Activated CD4-positive, alpha-beta T cell treated with anti-CD3 and anti-CD28 coated beads, Interleukin-2, amount 50 U/mL, for 48 hours (primary cell): ENCODE results near the gene STAC.

ENCODE experiments used
- DNase-seq, 2 experiments: peaks; one replicate each; pipeline ENCODE4 v3.0.0-alpha.2; 2020

The STAC gene, protein sequence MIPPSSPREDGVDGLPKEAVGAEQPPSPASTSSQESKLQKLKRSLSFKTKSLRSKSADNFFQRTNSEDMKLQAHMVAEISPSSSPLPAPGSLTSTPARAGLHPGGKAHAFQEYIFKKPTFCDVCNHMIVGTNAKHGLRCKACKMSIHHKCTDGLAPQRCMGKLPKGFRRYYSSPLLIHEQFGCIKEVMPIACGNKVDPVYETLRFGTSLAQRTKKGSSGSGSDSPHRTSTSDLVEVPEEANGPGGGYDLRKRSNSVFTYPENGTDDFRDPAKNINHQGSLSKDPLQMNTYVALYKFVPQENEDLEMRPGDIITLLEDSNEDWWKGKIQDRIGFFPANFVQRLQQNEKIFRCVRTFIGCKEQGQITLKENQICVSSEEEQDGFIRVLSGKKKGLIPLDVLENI

DNA sequence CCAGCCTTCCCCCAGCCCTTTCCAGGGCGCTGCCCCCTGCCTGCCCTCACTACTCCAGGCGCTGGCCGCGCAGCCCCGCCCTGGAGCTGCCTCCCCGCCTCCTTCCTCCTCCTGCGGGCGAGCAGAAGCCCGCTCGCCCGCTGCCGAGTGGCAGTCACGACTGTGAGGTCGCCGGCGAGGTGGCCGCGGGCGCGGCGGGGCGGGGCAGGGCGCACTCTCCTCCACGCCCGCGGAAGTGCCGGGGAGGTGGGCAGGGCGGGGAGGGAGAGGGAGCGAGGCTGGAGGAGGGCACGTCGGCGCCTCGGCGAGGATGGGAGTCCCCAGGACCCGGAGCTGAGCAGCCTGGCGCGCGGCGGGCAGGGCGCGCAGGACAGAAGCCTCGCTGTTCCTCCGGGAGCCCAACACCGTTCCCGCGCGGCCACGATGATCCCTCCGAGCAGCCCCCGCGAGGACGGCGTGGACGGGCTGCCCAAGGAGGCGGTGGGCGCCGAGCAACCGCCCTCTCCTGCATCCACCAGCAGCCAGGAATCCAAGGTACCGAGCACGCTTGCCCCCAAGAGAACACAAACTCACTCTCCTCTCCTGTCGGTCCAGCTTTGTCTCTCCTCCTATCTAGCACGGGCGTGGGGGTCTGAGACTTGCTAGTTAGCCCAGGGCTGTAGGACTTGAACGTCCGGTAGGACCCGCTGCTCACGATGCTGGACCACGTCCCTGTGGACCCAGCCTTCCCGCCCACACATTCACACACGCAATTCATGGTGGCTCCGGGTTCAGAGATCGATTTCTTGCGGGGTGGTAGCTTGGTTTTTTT lies at the start of gene STAC:
TSS of gene STAC (plus strand) at position 284 of the 811 bp plus-strand sequence. CDS start at position 424, 140 bp downstream.
- DNase-seq, result peak; percentile 1 to 5

DNA sequence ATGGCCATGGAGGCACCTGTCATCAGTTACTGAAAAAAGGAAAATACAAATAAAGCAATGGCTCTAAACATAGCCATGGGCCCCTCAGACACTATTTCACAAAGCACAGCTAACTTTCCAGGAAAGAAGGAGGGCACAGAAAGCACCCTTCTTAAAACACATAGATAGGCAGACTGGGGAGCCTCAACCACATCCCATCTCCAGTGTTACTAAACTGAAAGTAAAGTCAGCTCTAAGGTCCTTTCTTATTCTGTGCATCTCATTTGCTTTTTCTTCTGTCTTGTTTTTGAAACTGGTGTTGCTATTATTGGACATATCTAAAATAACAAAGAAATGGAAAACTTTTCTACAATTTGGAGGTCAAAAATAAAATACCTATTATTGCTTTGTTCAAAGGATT lies 48.2 kb upstream of the STAC start:
- DNase-seq, result no peak

DNA sequence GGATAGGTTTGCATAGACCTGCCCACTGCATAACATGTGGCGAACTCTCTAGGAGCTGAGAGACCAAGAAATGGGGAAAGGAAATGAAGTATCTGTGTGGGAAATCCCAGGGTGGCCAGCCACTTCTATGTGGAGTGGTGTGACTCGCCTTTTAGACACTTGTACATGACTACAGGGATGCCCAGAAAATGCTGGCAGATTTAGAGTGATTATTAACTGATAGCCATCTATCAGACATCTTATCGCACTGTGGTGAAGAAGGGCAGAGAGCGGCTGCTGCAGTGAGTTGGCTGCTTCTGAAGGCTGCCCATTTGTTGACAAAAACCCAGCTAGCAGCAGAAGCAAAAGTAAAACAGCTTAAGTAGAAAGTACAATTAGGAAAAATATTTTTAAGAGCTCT lies 18.1 kb upstream of the STAC start:
- no peak for DNase-seq

DNA sequence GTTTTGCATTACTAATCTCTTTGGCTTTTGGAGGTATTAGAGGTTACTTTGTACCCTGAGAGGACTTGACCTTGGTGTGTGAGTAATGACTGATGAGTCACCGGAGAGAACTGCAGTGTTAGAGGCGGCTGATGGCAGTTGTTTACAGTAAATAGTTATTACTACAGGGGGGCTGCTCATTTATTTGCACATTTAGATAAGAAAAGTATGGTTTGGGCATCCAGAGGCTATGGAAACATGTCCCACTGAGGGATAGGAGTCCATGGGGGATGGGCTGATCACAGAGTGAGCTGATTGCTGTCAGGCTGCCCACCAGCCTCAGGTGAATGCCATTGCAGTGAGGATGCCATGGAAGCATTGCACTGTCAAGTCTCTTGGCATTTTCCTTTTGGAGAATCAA lies 17.3 kb upstream of the STAC start:
- no peak for DNase-seq

DNA sequence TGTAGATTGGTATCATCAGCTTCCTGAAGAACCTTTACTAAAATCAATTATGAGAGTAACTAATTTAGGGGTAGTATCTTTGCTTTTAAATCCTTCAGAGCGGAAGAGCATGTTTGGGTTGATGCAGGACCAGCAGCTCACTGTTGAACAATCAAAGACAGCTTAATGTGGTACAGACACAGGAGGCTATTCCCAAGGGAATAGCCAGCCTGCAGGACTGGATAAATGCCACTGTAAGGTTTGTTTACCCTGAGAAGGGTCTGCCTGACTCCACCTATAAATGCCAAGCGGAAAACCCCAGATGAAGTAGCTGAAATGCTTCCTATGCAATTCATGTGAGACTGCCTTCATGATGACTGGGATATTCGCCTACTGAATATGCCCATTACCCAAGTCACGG lies 16.0 kb upstream of the STAC start:
- no peak for DNase-seq

DNA sequence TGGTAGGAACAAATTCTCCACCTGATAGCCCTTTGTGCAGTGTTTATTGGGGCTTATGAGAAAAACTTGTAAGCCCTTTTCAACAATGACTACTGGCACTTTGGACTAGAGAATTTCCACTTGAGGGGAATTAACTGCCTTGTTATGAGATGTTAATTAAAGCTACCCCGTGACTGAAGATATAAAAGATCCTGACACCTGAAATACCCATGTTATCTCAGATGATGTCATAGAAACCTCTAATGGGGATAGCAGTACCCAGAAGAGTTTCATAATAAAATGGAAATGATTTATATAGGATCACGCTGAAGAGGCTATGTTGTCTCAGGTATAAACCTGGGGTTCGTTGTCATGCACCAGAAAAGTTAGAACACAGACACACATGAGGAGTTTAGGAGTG lies 14.5 kb upstream of the STAC start:
- DNase-seq, result no peak

DNA sequence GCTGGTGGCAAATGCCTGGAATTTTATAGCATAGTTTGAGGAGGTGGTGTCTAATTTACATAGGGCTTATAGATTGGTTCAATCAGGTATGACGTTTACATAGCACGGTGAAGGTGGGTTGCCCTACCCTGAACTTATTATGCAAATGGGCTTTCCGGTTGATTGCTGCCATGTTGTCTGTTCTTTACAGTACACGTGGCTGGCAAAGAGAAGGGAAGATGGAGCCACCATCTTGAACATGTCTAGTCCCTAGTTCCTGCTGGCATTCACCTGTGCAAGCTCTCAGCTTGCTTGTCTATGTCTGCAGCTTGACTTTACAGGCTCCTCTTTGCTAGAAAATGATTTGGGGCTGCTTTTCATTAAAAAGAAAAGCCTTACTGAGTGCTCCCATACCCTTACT lies 14.0 kb upstream of the STAC start:
- DNase-seq, result no peak

DNA sequence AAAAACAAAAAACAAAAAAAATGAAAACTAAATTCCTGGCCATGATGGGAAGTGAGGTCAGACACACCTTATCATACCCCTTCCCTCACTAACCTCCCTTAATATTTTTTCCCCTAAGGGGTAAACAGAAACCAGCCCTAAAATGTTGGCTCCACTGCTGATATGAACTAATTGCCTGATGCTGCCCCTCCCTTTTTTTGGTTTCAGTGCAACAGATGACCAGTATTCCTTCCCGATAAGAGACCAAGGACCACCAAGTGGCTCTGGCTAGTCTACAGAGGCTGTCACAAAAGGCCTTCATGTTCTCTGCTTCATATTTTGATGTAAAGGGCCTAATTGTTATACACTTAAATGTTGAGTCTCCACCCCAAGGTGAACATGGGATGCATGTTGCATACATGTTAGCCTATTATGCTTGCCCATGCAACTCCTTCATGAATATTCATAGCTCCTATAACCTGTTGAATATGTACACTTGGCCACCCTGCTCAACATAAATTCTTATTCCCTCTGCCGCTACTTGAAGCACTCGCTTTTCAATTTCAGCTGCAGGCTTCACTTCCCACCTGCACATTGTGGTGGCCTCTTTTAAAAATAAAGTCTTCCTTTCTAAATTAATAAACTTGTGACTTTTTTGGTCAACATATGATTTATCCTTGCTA lies 12.3 kb upstream of the STAC start:
- no peak for DNase-seq

DNA sequence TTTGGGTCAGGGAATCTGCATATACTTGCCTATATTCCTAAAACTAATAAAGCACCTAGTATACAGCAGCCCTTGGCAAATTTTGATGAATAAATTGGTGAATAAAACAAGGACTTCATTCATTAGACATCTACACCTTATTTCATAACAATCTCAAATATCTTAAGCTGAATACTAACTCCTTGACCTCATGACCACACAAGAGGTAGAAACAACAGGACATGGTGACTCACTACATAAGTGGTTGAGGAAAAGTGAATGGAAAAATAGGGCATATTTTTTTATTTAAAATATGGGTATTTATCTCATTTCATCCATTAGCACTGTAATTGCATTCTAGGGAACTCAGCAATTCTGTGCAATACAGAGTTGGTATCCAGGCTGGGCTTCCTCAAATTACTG lies 7.8 kb upstream of the STAC start:
- DNase-seq, result no peak

DNA sequence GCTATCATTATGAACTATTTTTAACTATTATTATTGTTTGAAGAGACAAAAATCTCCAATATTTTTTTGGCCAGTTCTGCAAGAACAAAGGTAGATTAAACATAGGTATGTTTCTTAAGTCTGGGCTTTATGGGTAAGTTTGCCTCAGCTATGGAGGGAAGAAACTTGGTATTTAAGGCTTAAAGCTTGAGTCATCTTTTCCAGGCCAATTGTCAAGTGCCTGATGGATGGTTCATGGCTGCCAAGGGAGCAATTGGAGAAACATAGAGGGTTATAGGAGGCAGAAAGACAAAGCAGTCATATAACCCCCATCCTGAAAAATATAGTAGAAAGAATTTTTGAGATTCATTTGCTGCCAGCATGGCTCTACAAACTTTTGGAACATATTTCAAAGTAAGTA lies 7.2 kb upstream of the STAC start:
- DNase-seq, result no peak

DNA sequence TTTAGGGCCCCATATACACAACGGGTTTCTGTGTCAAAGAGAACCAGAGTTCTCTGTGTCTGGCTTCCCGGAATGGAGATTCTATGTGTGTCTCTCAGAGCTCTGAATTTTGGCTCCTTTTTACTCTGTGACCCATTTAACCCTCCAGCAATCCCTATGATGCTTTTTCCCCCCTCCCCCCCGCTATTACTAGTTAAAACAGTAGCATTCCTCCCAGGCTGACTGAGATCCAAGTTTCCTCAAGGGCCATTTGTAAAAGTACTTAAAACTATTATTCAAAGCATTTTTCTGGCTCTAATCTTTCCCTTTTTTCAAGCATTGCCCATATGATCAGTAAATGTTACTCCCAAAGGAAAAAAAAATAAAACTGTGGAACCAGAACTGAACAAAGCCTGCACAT lies 6.6 kb upstream of the STAC start:
- no peak for DNase-seq

DNA sequence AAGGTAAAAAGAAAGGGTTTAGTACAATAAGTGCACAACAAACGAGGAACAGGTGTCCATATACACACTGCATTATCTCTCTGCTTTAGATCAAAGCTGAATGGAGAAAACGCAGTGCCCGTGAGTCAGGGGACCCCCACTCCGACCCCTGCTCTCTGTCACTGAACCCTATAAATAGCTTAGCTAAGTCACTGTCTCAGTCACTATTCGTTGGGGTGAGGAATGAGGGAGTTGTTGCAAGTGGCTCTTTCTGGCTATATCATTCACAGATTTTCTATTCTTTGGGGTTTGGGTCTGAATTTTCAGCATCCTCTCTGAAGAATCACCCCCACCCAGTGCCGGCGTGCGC lies 458 bp upstream of the STAC start:
- DNase-seq, result no peak

DNA sequence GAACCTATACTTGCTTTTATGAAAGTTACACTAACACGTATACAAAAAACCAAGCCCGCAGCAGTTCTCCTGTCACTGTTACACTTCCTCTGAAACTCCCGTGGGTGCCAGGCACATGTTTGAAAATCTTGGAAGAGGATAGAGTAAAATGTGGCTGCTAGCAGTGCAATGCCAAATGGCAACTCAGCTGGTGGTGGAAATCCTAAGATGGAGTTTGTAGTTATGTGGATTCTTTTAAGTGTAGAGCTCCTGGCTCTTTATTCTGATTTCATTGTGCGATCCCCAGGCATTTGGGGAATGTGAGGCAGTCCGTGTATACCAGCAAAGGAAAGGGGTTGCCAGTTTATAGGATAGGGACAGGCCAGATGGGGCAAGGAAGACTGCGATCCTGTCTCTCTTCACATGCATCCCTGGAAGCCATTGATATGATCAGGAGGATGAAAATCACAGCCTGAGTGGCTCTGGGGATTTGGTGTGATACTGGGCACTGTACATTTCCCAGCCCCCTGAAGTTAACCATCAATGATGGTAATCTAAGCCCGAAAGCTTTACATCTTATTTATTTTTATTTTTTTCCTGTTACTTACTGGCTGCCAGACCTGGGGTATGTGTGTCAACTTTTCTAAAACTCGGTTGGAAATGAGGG lies 1.1 kb downstream of the STAC start:
- DNase-seq, result no peak

DNA sequence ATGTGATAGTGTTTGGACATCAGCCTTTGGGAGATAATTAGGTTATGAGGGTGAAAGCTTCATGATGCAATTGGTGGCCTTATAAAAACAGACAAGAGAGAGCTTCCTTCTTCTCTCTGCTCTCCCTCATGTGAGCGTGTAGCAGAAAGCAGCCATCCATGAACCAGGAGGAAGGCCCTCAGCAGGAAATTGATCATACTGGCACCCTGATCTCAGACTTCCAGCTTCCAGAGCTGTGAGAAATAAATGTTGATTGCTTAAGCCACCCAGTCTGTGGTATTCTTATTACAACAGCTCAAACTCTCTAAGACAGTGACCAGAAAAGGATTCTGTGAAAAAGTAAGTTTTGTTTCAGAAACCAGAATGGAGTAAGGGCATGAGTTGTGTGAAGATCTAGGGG lies 13.3 kb downstream of the STAC start:
- no peak for DNase-seq

DNA sequence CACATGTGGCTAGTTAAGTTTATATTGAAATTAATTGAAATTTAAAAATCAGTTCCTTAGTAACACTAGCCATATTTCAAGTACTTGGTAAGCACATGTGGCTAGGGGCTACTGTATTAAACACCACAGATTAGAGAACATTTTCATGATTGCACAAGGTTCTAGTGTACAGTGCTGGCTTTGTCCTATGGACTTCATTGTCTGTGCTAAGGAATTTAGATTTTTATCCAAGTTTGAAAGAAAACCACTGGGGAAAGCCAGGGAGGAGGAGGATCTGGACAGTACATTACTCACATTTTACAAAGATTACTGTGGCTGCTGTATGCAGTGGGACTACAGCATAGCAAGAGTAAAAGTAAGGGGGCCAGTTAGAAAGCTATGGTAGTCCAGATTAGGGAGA lies 13.9 kb downstream of the STAC start:
- no peak for DNase-seq

DNA sequence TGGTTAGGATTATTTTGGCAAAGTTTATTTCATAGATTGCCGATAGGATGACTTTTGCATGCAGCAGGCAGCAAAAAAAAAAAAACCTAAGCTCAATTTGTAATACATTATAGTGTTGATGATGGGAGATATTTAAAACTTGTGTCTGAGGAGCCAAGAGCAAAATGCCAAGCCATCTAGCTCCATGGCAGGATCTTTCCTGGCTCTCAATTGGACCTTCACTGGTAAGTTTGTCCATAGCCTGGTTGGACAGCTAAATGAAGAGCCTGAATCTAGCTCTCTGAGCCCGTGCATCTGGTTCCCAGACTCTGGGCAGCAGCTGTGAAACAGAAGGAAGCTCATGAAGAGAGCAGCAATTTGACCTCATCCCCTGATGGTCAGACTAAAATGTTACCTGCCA lies 17.5 kb downstream of the STAC start:
- no peak for DNase-seq

DNA sequence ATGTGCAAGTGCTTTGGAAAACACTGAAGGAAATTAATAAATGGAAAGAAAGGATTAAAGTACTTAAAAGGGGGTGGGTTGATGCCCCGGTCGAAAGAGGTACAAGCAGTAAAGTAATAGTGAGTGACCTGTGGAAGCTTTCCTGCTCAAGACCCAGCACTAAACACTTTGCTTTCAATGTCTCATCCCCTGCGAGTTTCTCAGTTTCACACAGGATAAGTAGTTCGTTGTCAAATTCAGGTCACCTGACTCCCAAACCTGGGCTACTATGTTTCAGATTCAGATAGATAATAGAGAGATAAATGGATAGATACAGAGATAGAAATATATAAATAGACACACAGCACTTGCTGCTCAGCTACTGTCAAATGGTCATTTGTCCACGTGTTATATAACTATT lies 19.6 kb downstream of the STAC start:
- no peak for DNase-seq

DNA sequence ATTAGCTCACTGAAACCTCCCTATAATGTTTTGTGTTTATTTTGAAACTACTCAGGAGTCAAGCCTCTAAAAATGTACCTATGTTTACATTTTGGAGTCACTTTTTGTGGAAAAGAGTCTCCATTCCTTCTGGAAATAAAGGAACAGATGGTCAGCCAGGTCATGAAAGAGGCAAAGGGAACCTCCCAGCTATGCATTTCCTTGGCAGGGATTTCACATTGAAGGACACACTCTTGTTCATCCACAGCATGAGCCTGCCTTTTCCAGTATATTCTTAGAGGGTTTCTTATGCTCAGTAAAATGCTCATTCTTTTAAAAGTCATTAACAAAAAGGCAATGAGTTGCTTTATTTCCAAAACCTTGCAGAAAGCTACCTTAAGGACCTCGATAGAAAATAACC lies 20.8 kb downstream of the STAC start:
- DNase-seq, result no peak

DNA sequence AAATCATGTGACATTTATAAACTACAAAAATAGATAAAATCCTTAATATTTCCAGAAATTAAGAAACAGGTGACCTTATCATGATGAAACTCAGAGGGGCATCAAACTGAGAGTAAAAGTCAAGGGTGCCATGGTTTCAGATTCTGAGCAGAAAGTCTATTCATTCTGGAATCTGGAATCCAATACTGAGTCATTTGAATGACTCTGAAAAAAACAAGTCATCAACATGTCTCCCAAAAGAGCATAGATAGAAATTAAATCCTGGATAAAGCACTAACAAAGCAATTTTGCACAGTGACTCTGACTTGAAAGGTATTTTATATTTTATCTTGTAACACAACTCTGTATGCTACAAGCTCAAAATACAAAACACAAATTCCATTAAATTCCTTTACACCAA lies 23.4 kb downstream of the STAC start:
- no peak for DNase-seq

DNA sequence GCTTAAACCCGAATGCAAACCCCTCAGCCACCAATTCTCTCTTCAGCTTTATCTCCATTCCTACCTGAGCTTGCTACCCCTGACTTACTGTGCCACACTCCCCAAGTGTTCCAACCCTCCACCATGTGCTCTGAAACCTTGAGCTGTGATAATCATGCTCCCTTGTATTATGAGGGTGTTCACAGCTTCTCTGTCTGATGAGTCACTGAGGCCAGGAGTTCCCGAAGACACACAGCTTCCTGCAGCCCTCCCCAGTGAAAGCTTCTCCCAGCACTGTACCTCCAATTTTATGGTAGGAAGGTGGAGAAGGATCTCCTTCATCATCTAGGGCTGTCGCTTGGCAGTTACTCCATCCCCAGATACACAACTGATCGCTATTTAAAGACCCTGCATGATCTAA lies 24.9 kb downstream of the STAC start:
- DNase-seq, result no peak

DNA sequence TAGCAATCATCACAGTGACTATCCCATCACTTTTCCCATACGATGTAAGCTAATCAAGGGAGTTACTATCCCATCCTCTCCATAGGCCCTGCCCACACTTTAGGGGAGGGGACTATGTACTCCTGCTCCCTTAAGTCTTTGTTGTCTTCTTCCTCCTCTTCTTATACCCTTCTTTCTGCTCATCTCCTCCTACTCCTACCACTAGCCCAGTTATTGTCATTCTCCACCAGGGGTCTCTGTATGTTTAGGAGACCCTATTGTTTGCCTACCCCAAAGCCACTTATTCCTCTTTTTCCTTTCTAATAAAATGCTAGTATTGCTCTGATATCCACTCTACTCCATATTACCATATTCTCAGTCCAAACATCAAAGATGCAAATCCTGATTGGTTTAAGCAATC lies 27.8 kb downstream of the STAC start:
- no peak for DNase-seq

DNA sequence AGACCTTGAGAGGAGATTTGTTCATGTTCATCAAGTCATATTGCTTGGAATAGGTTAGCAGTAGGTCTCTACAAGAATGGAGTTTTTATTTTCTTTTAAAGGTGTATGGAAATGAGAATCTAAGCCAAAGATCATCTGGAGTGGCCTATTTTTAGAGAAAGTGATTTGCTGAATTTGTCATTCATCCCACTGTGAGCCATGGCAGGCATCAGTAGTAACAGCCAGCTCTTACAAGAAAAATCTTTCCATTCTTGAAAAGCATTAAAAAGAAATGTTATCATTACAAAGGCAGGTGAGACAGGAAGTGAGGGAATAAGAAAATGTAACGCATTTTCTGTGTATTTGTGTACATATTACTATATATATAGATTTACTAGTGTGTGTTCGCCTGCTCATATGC lies 29.6 kb downstream of the STAC start:
- DNase-seq, result no peak

DNA sequence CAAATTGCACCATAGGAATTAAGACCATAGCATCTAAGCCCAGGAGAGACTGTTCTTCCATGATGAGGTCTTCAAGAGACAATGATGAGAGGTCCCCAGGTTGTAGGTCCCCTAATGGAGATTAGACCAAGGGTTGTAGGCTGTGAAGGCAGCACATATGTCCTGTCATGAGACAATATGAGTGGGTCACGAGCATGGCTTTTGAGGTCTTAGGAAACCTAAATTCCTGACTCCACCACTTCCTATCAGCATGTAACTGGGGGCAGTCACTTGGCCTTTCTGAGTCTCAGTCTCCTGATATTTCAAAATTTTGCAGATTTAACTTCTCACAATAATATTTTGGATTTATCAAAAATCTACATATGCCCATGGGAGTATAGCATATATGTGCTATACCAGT lies 31.3 kb downstream of the STAC start:
- DNase-seq, result no peak

DNA sequence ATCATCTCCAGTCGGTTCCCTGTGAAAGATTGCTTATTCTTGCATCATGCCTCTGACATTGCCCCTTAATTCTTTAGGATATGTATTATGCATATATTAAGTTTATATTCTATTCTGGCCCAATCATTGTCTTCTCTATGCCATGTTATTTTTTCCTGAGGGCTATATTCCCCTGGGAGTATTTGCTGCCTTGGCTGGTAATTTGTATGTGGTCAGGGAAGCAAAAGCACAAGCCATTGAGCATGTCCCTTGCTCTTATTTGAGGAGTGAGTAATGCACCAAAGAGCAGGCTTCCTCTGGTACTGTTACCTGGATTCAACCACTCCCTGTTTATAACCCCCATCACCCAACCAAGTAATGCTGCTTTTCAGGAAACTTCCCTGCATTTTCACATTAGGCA lies 36.3 kb downstream of the STAC start:
- DNase-seq, result no peak
